Stimulated activated CD8-positive, alpha-beta memory T cell treated with anti-CD3 and anti-CD28 coated beads, Interleukin-4, amount 100 ng/mL, for 24 hours (primary cell): ENCODE measurements around the gene CTBP1.

Experiments
- DNase-seq: peaks from one replicate; pipeline ENCODE4 v3.0.0-alpha.2; 2020; ENCODE audit warnings: low read depth

CTBP1 gene

GRCh38 chr4:1283711-1284110 is 34.8 kb upstream of the CTBP1 start:
- DNase-seq: no peak

GRCh38 chr4:1279253-1279652 is 30.3 kb upstream of the CTBP1 start:
- DNase-seq: no peak

GRCh38 chr4:1277667-1278665 is 29.0 kb upstream of the CTBP1 start:
- DNase-seq: no peak

- DNase-seq: no peak
Observed at GRCh38 chr4:1276984-1277383, 28.1 kb upstream of the CTBP1 start.

- DNase-seq: no peak
Observed at GRCh38 chr4:1274871-1275270, 25.9 kb upstream of the CTBP1 start.

GRCh38 chr4:1271686-1272085 is 22.8 kb upstream of the CTBP1 start:
- no peak for DNase-seq

GRCh38 chr4:1269209-1269608 is 20.3 kb upstream of the CTBP1 start:
- no peak for DNase-seq

GRCh38 chr4:1266881-1267763 is 18.2 kb upstream of the CTBP1 start:
- no peak for DNase-seq

- DNase-seq: no peak
Observed at GRCh38 chr4:1265351-1265750, 16.4 kb upstream of the CTBP1 start.

- DNase-seq: no peak
Observed at GRCh38 chr4:1264942-1265341, 16.0 kb upstream of the CTBP1 start.

- no peak for DNase-seq
Observed at GRCh38 chr4:1261107-1261928, 12.4 kb upstream of the CTBP1 start.

GRCh38 chr4:1260418-1261106 is 11.6 kb upstream of the CTBP1 start:
- no peak for DNase-seq

- no peak for DNase-seq
Observed at GRCh38 chr4:1259966-1260365, 11.0 kb upstream of the CTBP1 start.

- DNase-seq: no peak
Observed at GRCh38 chr4:1258457-1258856, 9.5 kb upstream of the CTBP1 start.

- DNase-seq: no peak
Observed at GRCh38 chr4:1255699-1256098, 6.8 kb upstream of the CTBP1 start.

GRCh38 chr4:1255151-1255550 is 6.2 kb upstream of the CTBP1 start:
- no peak for DNase-seq

- DNase-seq: no peak
Observed at GRCh38 chr4:1253831-1254230, 4.9 kb upstream of the CTBP1 start.

GRCh38 chr4:1252928-1253492 is 4.1 kb upstream of the CTBP1 start:
- no peak for DNase-seq

- DNase-seq: no peak
Observed at GRCh38 chr4:1251773-1252066, 2.8 kb upstream of the CTBP1 start.

- DNase-seq: no peak
Observed at GRCh38 chr4:1250921-1251772, 2.2 kb upstream of the CTBP1 start.

GRCh38 chr4:1250527-1250812 is 1.5 kb upstream of the CTBP1 start:
- DNase-seq: no peak
